GM23338 (cell line): ENCODE measurements around the gene ADAMTS4. TPM values are rescaled to one million over a fixed set of nuclear protein-coding genes. Genes with fewer than 3 reads are reported as not detected.

Experiments
- ATAC-seq: fragments of 200-7000 bp; cut with Tn5 transposase; 3 replicates; pipeline ENCODE4 v1.9.1; 2020
- DNase-seq: peaks from one replicate; pipeline ENCODE4 v3.0.0-alpha.2; 2015; ENCODE audit warnings: low spot score
- H2AFZ ChIP-seq: fragments of 200-600 bp; sonication (generic); 2 replicates; pipeline ENCODE4 v1.8.0; 2016; ENCODE audit warnings: antibody characterized with exemption, mild to moderate bottlenecking, moderate library complexity
- H3F3A ChIP-seq: fragments of 200-600 bp; sonication (generic); replicated peaks from 2 replicates; pipeline ENCODE4 v1.8.0; 2017; ENCODE audit warnings: antibody characterized with exemption, mixed run types, low read depth
- H3K27ac ChIP-seq: fragments of 200-600 bp; sonication (generic); 2 replicates; pipeline ENCODE4 v1.6.1; 2016; ENCODE audit warnings: low read depth
- H3K27me3 ChIP-seq: fragments of 200-600 bp; sonication (generic); 2 replicates; pipeline ENCODE4 v1.8.0; 2016; ENCODE audit warnings: mild to moderate bottlenecking, mixed run types, moderate library complexity; ENCODE audit not compliant: insufficient read depth
- H3K36me3 ChIP-seq: fragments of 200-600 bp; sonication (generic); 2 replicates; pipeline ENCODE4 v1.8.0; 2016; ENCODE audit warnings: mild to moderate bottlenecking; ENCODE audit not compliant: insufficient read depth
- H3K4me1 ChIP-seq: fragments of 200-600 bp; sonication (generic); 2 replicates; pipeline ENCODE4 v1.8.0; 2016; ENCODE audit warnings: mild to moderate bottlenecking, moderate library complexity; ENCODE audit not compliant: insufficient read depth
- H3K4me2 ChIP-seq: fragments of 200-600 bp; sonication (generic); 2 replicates; pipeline ENCODE4 v1.7.1; 2017; ENCODE audit warnings: mixed run types
- H3K4me3 ChIP-seq: fragments of 200-600 bp; sonication (generic); 2 replicates; pipeline ENCODE4 v1.6.1; 2016; ENCODE audit warnings: mixed run types
- H3K79me2 ChIP-seq: fragments of 200-600 bp; sonication (generic); replicated peaks from 2 replicates; pipeline ENCODE4 v1.8.0; 2017; ENCODE audit warnings: mild to moderate bottlenecking; ENCODE audit not compliant: insufficient read depth
- H3K9me2 ChIP-seq: fragments of 200-600 bp; sonication (generic); 2 replicates; pipeline ENCODE4 v1.8.0; 2017; ENCODE audit not compliant: insufficient read depth
- H4K20me1 ChIP-seq: fragments of 200-600 bp; sonication (generic); replicated peaks from 2 replicates; pipeline ENCODE4 v1.8.0; 2017; ENCODE audit warnings: mild to moderate bottlenecking; ENCODE audit not compliant: insufficient read depth
- H3K27ac Mint-ChIP-seq: 2 replicates; pipeline ENCODE4 v1.8.0; 2020; ENCODE audit warnings: inconsistent platforms, mild to moderate bottlenecking, moderate library complexity, mixed read lengths
- H3K27me3 Mint-ChIP-seq: 3 replicates; pipeline ENCODE4 v1.8.0; 2022; ENCODE audit warnings: low read depth, mild to moderate bottlenecking, moderate library complexity, mixed read lengths, inconsistent platforms; ENCODE audit not compliant: insufficient read depth, poor library complexity
- H3K36me3 Mint-ChIP-seq: 3 replicates; pipeline ENCODE4 v1.8.0; 2021; ENCODE audit warnings: low read depth, mild to moderate bottlenecking, inconsistent platforms, moderate library complexity, mixed read lengths
- H3K4me1 Mint-ChIP-seq: 3 replicates; pipeline ENCODE4 v1.8.0; 2020; ENCODE audit warnings: mild to moderate bottlenecking, inconsistent platforms, mixed read lengths
- H3K4me3 Mint-ChIP-seq: 3 replicates; pipeline ENCODE4 v1.8.0; 2021; ENCODE audit warnings: moderate library complexity, mild to moderate bottlenecking, inconsistent platforms, mixed read lengths
- H3K9me3 Mint-ChIP-seq: 3 replicates; pipeline ENCODE4 v1.8.0; 2020; ENCODE audit warnings: moderate library complexity, mild to moderate bottlenecking, inconsistent platforms, mixed read lengths
- CREB1 ChIP-seq: fragments of 250-450 bp; sonication (Bioruptor Pico); IDR thresholded peaks from 2 replicates; pipeline ENCODE4 v1.5.0; 2020; ENCODE audit warnings: low read depth, mild to moderate bottlenecking, moderate library complexity
- EZH2phosphoT487 ChIP-seq: fragments of 200-600 bp; sonication (generic); IDR thresholded peaks from one replicate; pipeline ENCODE4 v1.8.1; 2018; ENCODE audit warnings: antibody characterized with exemption; ENCODE audit not compliant: unreplicated experiment
- JUNB ChIP-seq: IDR thresholded peaks from one replicate; pipeline ENCODE4 v1.6.1; 2016; ENCODE audit warnings: antibody characterized with exemption; ENCODE audit not compliant: unreplicated experiment
- NANOG ChIP-seq: IDR thresholded peaks from 2 replicates; pipeline ENCODE4 v1.6.1; 2016; ENCODE audit warnings: antibody characterized with exemption, borderline replicate concordance
- POLR2AphosphoS5 ChIP-seq: IDR thresholded peaks from 2 replicates; pipeline ENCODE4 v1.6.1; 2016; ENCODE audit warnings: antibody characterized with exemption, low read depth
- ZNF114 ChIP-seq: fragments of 250-450 bp; sonication (Bioruptor Pico); IDR thresholded peaks from 2 replicates; pipeline ENCODE4 v1.5.0; 2020; ENCODE audit warnings: mild to moderate bottlenecking, moderate library complexity
- polyA plus RNA-seq: library from polyadenylated mRNA; unstranded; fragments of >200 nt; fragmentation: Nextera tagmentation; extraction: Ambion mirVana; gene quantifications from 2 replicates; pipeline ENCODE4 v1.2.1, GENCODE V29; 2016
- total RNA-seq: library from RNA; depleted of rRNA; stranded (reverse); fragments of >200 nt; shearing (Covaris generic); gene quantifications from 2 replicates; pipeline ENCODE4 v1.2.3, GENCODE V29; 2014
- TF ChIP-seq, protein P1 (sequence below): fragments of 250-450 bp; sonication (Bioruptor Pico); IDR thresholded peaks from 2 replicates; pipeline ENCODE4 v1.5.0; 2020; ENCODE audit warnings: mild to moderate bottlenecking, moderate library complexity
- TF ChIP-seq, protein P2 (sequence below): IDR thresholded peaks from 2 replicates; pipeline ENCODE4 v1.6.1; 2016; ENCODE audit warnings: antibody characterized with exemption

The ADAMTS4 gene
- total and polyA plus RNA-seq, 2 experiments from 2014 or later: 1.3 to 5.2 TPM

DNA sequence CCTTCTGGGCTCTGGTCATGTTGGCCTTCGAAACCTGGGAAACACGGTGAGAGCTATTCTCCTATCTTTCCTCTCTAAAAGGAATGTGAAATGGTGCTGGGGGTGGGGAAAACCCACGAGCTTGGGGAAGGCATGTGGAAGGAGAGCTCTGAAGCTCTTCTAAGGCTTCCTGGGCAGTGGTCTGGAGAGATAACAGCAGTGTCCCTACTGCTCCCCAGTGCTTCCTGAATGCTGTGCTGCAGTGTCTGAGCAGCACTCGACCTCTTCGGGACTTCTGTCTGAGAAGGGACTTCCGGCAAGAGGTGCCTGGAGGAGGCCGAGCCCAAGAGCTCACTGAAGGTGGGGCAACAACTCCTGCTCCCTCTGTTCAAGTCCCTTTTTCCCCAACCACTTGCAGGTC is 36.8 kb downstream of the ADAMTS4 start (continued):
- TF ChIP-seq, protein P1, sequence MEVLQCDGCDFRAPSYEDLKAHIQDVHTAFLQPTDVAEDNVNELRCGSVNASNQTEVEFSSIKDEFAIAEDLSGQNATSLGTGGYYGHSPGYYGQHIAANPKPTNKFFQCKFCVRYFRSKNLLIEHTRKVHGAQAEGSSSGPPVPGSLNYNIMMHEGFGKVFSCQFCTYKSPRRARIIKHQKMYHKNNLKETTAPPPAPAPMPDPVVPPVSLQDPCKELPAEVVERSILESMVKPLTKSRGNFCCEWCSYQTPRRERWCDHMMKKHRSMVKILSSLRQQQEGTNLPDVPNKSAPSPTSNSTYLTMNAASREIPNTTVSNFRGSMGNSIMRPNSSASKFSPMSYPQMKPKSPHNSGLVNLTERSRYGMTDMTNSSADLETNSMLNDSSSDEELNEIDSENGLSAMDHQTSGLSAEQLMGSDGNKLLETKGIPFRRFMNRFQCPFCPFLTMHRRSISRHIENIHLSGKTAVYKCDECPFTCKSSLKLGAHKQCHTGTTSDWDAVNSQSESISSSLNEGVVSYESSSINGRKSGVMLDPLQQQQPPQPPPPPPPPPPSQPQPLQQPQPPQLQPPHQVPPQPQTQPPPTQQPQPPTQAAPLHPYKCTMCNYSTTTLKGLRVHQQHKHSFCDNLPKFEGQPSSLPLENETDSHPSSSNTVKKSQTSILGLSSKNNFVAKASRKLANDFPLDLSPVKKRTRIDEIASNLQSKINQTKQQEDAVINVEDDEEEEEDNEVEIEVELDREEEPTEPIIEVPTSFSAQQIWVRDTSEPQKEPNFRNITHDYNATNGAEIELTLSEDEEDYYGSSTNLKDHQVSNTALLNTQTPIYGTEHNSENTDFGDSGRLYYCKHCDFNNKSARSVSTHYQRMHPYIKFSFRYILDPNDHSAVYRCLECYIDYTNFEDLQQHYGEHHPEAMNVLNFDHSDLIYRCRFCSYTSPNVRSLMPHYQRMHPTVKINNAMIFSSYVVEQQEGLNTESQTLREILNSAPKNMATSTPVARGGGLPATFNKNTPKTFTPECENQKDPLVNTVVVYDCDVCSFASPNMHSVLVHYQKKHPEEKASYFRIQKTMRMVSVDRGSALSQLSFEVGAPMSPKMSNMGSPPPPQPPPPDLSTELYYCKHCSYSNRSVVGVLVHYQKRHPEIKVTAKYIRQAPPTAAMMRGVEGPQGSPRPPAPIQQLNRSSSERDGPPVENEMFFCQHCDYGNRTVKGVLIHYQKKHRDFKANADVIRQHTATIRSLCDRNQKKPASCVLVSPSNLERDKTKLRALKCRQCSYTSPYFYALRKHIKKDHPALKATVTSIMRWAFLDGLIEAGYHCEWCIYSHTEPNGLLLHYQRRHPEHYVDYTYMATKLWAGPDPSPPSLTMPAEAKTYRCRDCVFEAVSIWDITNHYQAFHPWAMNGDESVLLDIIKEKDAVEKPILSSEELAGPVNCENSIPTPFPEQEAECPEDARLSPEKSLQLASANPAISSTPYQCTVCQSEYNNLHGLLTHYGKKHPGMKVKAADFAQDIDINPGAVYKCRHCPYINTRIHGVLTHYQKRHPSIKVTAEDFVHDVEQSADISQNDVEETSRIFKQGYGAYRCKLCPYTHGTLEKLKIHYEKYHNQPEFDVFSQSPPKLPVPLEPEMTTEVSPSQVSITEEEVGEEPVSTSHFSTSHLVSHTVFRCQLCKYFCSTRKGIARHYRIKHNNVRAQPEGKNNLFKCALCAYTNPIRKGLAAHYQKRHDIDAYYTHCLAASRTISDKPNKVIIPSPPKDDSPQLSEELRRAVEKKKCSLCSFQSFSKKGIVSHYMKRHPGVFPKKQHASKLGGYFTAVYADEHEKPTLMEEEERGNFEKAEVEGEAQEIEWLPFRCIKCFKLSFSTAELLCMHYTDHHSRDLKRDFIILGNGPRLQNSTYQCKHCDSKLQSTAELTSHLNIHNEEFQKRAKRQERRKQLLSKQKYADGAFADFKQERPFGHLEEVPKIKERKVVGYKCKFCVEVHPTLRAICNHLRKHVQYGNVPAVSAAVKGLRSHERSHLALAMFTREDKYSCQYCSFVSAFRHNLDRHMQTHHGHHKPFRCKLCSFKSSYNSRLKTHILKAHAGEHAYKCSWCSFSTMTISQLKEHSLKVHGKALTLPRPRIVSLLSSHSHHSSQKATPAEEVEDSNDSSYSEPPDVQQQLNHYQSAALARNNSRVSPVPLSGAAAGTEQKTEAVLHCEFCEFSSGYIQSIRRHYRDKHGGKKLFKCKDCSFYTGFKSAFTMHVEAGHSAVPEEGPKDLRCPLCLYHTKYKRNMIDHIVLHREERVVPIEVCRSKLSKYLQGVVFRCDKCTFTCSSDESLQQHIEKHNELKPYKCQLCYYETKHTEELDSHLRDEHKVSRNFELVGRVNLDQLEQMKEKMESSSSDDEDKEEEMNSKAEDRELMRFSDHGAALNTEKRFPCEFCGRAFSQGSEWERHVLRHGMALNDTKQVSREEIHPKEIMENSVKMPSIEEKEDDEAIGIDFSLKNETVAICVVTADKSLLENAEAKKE (CRISPR knock-in tag): no peak
- no peak for TF ChIP-seq ZNF114 (CRISPR knock-in tag)
- TF ChIP-seq POLR2AphosphoS5: no peak
- TF ChIP-seq CREB1 (CRISPR knock-in tag): no peak

DNA sequence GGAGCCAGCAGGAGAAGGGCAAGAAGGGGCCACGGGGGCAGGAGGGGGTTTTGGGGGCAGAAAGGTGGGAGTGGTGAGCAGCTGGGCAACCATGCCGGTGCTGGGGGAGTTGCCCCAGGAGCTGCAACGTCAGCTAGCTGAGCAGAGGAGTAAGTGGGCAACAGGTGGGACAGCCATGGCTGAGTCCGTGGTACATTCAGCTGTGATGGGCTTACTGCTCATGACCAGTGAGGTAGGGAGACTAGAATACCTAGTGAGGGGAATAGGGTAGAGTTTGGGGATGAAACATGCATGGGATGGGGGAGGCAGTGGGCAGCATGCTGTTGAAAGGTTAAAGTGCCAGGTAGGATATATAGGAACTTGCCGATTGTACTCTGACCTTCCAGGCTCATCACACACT is 37.2 kb downstream of the ADAMTS4 start:
- no peak overlapping the region for H2AFZ ChIP-seq
- H3K36me3 ChIP-seq: no peaks in the 10 kb centered on the region; the same call in none of the 2 replicates
- H3K4me3 Mint-ChIP-seq: no peak overlapping the region; the same call in 2 of the 3 replicates
- H3K27me3 Mint-ChIP-seq: peaks cover 20% of the 10 kb centered on the region
- H3K9me2 ChIP-seq: no peaks in the 10 kb centered on the region
- H3K79me2 ChIP-seq: peaks cover 5% of the 10 kb centered on the region; the same call in 1 of the 2 replicates
- no peak overlapping the region for H3K4me3 ChIP-seq
- H4K20me1 ChIP-seq: no peaks in the 10 kb centered on the region
- no peak overlapping the region for H3K27ac ChIP-seq
- ATAC-seq (no peak), DNase-seq (no peak)
- peaks cover 45% of the 10 kb centered on the region for H3K36me3 Mint-ChIP-seq
- H3K4me1 Mint-ChIP-seq: peaks cover 29% of the 10 kb centered on the region
- H3K27ac Mint-ChIP-seq: no peak overlapping the region
- H3K9me3 Mint-ChIP-seq: no peaks in the 10 kb centered on the region
- H3F3A ChIP-seq: peaks cover 38% of the 10 kb centered on the region
- H3K27me3 ChIP-seq: no peaks in the 10 kb centered on the region
- H3K4me1 ChIP-seq: peaks cover 16% of the 10 kb centered on the region; the same call in 1 of the 2 replicates
- H3K4me2 ChIP-seq: no peak overlapping the region
- TF ChIP-seq, protein P1 (CRISPR knock-in tag): no peak
- no peak for TF ChIP-seq EZH2phosphoT487
- TF ChIP-seq NANOG: no peak
- no peak for TF ChIP-seq POLR2AphosphoS5
- no peak for TF ChIP-seq CREB1 (CRISPR knock-in tag)
- no peak for TF ChIP-seq JUNB
- TF ChIP-seq, protein P2, sequence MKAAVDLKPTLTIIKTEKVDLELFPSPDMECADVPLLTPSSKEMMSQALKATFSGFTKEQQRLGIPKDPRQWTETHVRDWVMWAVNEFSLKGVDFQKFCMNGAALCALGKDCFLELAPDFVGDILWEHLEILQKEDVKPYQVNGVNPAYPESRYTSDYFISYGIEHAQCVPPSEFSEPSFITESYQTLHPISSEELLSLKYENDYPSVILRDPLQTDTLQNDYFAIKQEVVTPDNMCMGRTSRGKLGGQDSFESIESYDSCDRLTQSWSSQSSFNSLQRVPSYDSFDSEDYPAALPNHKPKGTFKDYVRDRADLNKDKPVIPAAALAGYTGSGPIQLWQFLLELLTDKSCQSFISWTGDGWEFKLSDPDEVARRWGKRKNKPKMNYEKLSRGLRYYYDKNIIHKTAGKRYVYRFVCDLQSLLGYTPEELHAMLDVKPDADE: no peak
